Measurements from ENCODE around the gene ADCY7. TPM values are rescaled to one million over a fixed set of nuclear protein-coding genes. Genes with fewer than 3 reads are reported as not detected.

Gene ADCY7
- total RNA-seq, 1 experiment from 2014 or later: 4.0 TPM

DNA sequence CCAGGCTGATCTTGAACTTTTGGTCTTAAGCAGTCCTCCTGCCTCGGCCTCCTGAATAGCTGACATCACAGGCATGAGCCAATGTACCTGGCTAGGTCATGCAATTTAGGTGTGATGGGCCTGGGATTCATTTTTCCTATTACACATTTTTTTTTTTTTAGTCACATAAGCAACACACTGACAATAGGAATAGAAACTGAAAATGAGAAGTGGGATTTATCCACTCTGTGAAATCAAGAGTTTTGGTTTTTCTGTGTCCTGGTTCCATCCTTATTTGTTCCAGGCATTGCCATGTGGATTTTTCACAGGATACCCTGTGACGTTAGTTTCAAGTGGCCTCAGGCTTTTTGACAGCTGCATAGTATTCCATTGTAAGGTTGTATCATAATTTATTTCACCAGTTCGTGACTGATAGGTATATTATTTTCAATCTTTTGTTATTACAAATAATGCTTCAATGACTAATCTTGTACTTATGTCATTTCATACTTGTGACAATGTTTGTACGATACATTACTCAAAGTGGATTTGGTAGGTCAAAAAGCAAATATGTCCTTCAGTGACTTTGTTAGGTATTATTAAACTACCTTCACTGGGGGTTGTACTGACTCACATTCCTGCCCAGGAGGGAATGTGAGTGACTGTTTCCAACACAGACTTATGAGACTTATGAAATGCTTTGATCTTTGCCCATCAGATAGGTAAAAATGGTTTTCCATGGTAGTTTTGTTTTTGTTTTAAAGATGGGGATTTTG is 10.6 kb downstream of the ADCY7 start:
- Histone ChIP-seq H2BK12ac (ENCODE audit: insufficient read length, low read depth, low read length) (no peak overlapping the region), H2BK15ac (ENCODE audit: low read depth, low read length) (no peak overlapping the region), H3K4me1 (ENCODE audit: insufficient read depth, low read length) (0 out of 2 replicates have a peak, but pooled peaks cover 3% of the 10 kb centered on the region), H3K4me2 (ENCODE audit: insufficient read depth, insufficient read length, low read length) (no peak overlapping the region), H2AK5ac (ENCODE audit: insufficient read length, low read length) (no peak overlapping the region), H3K18ac (ENCODE audit: insufficient read length, low read depth, low read length) (no peak overlapping the region), H3K27me3 (ENCODE audit: insufficient read depth, low read length) (no peaks in the 10 kb centered on the region), H2AFZ (ENCODE audit: low read length) (no peak overlapping the region), H3K79me1 (ENCODE audit: insufficient read depth, low read depth, low read length, poor library complexity, severe bottlenecking) (no peaks in the 10 kb centered on the region), H3K9ac (ENCODE audit: extremely low read depth, insufficient read length, low read length) (no peak overlapping the region), H3K79me2 (ENCODE audit: insufficient read depth, low read length) (no peaks in the 10 kb centered on the region), H3T11ph (ENCODE audit: low read length) (no peak overlapping the region), H4K5ac (ENCODE audit: insufficient read length, low read depth, low read length) (no peak overlapping the region), H3K23me2 (ENCODE audit: insufficient read length, low read depth, low read length, poor library complexity, severe bottlenecking) (no peaks in the 10 kb centered on the region), H4K8ac (replicated peaks; ENCODE audit: insufficient read length, low read depth, low read length) (no peak overlapping the region), H2BK120ac (ENCODE audit: low read depth, low read length, poor library complexity, severe bottlenecking) (no peak overlapping the region), H2BK20ac (ENCODE audit: low read depth, low read length, poor library complexity, severe bottlenecking) (no peak overlapping the region), H3K27ac (ENCODE audit: insufficient read length, low read depth, low read length) (no peak overlapping the region), H3K14ac (ENCODE audit: insufficient read depth, low read length) (no peak overlapping the region), H3K23ac (ENCODE audit: insufficient read length, low read depth, low read length) (no peak overlapping the region), H4K91ac (ENCODE audit: insufficient read length, low read depth, low read length) (no peak overlapping the region), H2BK5ac (ENCODE audit: insufficient read length, low read length) (no peak overlapping the region), H3K56ac (ENCODE audit: insufficient read length, low read depth, low read length) (no peak overlapping the region), H4K20me1 (ENCODE audit: control insufficient read depth, insufficient read depth, insufficient read length) (no peaks in the 10 kb centered on the region), H3K9me3 (ENCODE audit: control insufficient read depth, low read depth, low read length) (no peaks in the 10 kb centered on the region), H3K4ac (ENCODE audit: low read depth, low read length) (no peak overlapping the region)
- peaks cover 0 to 9% (median 0%) of the 10 kb centered on the region in 3 experiments; a peak in 3 of 7 replicates for H3K36me3 Mint-ChIP-seq (ENCODE audit: insufficient read depth in 1 of 3, low read depth in 3 of 3)
- H3K27me3 Mint-ChIP-seq (ENCODE audit: low read depth): no peaks in the 10 kb centered on the region; the same call in 1 of the 2 replicates
- WGBS (ENCODE audit: extremely low coverage, insufficient read length, low lambda C conversion rate): no CpG with 5 or more reads among the region's 4 CpGs
- H3K9me3 Mint-ChIP-seq: peaks cover 2 to 5% of the 10 kb centered on the region in 2 experiments; a peak in 3 of 5 replicates
- no peak for DNase-seq
- peaks cover 16 to 21% of the 10 kb centered on the region in 2 experiments for H3K4me1 Mint-ChIP-seq
- H3K27ac Mint-ChIP-seq: no peak overlapping the region
- TF ChIP-seq, protein P1, sequence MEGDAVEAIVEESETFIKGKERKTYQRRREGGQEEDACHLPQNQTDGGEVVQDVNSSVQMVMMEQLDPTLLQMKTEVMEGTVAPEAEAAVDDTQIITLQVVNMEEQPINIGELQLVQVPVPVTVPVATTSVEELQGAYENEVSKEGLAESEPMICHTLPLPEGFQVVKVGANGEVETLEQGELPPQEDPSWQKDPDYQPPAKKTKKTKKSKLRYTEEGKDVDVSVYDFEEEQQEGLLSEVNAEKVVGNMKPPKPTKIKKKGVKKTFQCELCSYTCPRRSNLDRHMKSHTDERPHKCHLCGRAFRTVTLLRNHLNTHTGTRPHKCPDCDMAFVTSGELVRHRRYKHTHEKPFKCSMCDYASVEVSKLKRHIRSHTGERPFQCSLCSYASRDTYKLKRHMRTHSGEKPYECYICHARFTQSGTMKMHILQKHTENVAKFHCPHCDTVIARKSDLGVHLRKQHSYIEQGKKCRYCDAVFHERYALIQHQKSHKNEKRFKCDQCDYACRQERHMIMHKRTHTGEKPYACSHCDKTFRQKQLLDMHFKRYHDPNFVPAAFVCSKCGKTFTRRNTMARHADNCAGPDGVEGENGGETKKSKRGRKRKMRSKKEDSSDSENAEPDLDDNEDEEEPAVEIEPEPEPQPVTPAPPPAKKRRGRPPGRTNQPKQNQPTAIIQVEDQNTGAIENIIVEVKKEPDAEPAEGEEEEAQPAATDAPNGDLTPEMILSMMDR (conservative IDR thresholded peaks at IDR 0.05): no peak
- H3K4me3 Mint-ChIP-seq: no peak overlapping the region

Data from H9 (cell line).